WERI-Rb-1 (cell line): Measurements from ENCODE around the gene NHSL1.

Experiments used
- DNase-seq: peaks from one replicate; pipeline ENCODE4 v3.0.0-alpha.2; 2020
- H3K27ac ChIP-seq: fragments of 250-450 bp; sonication (Bioruptor Pico); 2 replicates; pipeline ENCODE4 v1.5.1; 2020; ENCODE audit warnings: mild to moderate bottlenecking, moderate library complexity
- H3K27me3 ChIP-seq: fragments of 250-450 bp; sonication (Bioruptor Pico); 2 replicates; pipeline ENCODE4 v1.5.1; 2021; ENCODE audit warnings: mild to moderate bottlenecking, low read depth, moderate library complexity; ENCODE audit not compliant: insufficient read depth, severe bottlenecking
- H3K36me3 ChIP-seq: fragments of 250-450 bp; sonication (Bioruptor Pico); 2 replicates; pipeline ENCODE4 v1.5.1; 2020; ENCODE audit warnings: mild to moderate bottlenecking, moderate library complexity
- H3K4me3 ChIP-seq: 2 replicates; pipeline ENCODE4 v1.5.1; 2011; ENCODE audit warnings: low read depth, mild to moderate bottlenecking, control low read depth, low read length
- H3K9me3 ChIP-seq: fragments of 250-450 bp; sonication (Bioruptor Pico); 2 replicates; pipeline ENCODE4 v1.5.1; 2021; ENCODE audit warnings: mild to moderate bottlenecking, moderate library complexity; ENCODE audit not compliant: severe bottlenecking
- TF ChIP-seq, protein P1 (sequence below): IDR thresholded peaks from 2 replicates; pipeline ENCODE4 v1.5.1; 2011; ENCODE audit warnings: low read depth, mild to moderate bottlenecking, control low read depth, inconsistent platforms, low read length

Gene NHSL1

DNA sequence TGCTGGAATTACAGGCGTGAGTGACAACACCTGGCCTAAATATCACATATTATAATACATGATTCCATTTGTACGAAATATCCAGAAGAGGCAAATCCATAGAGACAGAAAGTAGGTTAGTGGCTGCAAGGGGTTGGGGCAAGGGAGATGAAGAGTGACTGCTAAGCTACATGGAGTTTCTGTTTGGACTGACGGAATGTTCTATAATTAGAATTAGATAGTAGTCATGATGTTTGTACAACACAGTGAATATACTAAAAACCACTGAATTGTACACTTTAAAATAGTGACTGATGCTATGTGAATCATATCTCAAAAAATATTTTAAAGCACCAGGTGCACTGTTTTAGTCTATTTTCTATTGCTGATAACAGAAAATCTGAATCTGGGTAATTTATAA, 99.0 kb downstream of the NHSL1 start:
- Histone ChIP-seq H3K27me3 (no peaks in the 10 kb centered on the region), H3K9me3 (no peaks in the 10 kb centered on the region), H3K4me3 (no peak overlapping the region), H3K36me3 (no peaks in the 10 kb centered on the region; the same call in 1 of the 2 replicates), H3K27ac (no peak overlapping the region)
- TF ChIP-seq, protein P1, sequence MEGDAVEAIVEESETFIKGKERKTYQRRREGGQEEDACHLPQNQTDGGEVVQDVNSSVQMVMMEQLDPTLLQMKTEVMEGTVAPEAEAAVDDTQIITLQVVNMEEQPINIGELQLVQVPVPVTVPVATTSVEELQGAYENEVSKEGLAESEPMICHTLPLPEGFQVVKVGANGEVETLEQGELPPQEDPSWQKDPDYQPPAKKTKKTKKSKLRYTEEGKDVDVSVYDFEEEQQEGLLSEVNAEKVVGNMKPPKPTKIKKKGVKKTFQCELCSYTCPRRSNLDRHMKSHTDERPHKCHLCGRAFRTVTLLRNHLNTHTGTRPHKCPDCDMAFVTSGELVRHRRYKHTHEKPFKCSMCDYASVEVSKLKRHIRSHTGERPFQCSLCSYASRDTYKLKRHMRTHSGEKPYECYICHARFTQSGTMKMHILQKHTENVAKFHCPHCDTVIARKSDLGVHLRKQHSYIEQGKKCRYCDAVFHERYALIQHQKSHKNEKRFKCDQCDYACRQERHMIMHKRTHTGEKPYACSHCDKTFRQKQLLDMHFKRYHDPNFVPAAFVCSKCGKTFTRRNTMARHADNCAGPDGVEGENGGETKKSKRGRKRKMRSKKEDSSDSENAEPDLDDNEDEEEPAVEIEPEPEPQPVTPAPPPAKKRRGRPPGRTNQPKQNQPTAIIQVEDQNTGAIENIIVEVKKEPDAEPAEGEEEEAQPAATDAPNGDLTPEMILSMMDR = no peak
- DNase-seq = no peak

DNA sequence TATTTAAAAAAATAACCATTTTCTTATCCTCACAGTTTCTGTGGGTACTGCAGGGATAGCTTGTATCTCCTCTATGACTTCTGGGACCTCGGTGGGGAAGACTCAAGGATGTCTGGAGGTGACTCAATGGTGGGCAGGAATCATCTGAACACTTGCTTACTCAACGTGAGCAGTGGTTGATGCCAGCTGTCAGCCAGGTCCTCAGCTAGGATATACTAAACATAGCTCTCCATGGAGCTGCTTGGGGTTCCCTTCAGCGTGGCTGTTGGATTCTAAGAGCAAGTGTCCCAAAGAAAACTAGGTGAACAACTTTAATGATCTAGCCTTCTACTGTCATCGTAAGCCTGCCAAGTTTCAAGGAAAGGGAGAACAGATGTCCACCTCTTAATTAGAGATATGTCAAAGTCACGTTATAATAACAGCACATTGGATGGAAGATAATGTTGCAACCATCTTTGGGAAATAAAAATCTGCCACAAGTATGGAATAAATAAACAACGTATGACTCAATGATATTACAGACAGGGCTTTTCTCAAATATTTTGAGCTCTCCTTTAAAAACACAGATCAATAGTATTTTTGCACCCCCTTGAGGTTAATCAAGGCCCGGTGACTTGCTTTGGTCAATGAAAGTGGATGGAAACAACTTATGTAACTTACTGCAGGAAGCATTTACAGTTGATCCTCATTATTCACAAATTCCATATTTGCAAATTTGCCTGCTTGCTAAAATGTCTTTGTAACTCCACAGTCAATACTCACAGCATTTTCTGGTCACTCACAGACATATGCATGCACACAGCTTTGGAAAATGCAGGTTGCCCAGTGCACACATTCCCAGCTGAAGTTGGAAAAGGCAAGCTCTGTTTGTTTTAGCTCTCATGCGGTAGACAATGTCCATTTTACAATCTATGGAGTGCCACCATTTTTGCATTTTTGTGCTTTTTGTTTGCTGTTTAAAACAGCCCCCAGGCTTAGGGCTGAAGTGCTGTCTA, 101.9 kb downstream of the NHSL1 start:
- H3K9me3 ChIP-seq = no peaks in the 10 kb centered on the region
- H3K27me3 ChIP-seq = no peaks in the 10 kb centered on the region
- H3K4me3 ChIP-seq = no peak overlapping the region
- H3K36me3 ChIP-seq = no peaks in the 10 kb centered on the region
- no peak for DNase-seq
- no peak overlapping the region for H3K27ac ChIP-seq
- TF ChIP-seq, protein P1 = no peak

DNA sequence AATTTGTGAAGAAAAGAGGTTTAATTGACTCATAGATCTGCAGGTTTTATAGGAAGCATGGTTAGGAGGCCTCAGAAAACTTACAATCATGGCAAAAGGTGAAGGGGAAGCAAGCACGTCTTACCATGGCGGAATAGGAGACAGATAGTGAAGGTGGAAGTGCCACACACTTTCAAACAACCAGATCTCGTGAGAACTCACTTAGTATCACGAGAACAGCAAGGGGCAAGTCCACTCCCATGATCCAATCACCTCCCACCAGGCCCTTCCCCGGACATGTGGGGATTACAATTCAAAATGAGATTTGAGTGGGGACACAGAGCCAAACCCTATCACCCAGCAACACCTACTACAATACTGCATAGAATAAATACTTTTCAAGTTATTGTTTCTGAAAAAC, 102.6 kb downstream of the NHSL1 start:
- Histone ChIP-seq H3K4me3 (no peak overlapping the region), H3K36me3 (no peaks in the 10 kb centered on the region), H3K27ac (no peak overlapping the region), H3K27me3 (no peaks in the 10 kb centered on the region), H3K9me3 (no peaks in the 10 kb centered on the region)
- TF ChIP-seq, protein P1 = no peak
- DNase-seq = no peak

DNA sequence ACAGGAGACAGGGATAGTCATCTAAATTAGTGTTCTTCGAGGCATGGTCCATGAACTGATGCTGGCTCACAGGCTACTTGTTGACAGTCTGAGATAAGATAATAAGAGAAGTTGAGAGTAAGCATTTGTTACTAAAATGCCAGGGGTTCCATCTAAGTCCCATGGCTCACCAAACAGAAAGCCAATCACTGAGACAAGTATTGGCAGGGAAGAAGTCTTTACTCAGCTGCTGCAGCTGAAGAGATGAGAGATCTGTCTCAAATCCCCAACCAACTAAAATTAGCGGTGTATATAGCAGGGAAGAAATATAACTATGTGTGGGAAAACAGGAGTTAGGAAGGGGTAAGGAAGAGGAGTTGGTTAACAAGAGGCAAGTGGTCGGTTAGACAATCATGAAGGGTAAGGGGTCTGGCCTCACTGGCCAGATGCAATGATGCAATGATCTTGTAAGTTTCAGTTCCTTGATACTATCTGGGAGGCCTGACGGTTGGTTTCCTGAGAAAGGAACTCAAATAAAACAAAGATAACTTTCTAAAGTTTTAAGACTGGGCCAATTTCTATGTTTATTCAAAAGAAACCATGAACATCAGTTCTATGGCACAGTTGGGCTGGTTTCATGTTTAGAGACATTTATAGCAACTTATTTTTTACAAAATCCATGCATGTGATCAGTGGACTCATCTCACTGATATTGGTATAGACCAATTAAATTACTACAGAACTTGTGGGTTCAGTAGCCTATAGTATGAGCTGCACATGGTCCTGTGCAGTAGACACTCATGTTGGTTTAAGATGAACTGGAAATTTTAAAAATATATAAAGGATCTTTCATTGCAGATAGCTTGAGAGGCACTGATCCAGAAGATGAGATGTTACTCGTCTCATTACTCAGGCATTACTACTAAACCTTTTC, 105.2 kb downstream of the NHSL1 start:
- Histone ChIP-seq H3K9me3 (no peaks in the 10 kb centered on the region), H3K4me3 (no peak overlapping the region), H3K27ac (no peak overlapping the region), H3K27me3 (no peaks in the 10 kb centered on the region), H3K36me3 (no peaks in the 10 kb centered on the region)
- no peak for DNase-seq
- TF ChIP-seq, protein P1 = no peak

DNA sequence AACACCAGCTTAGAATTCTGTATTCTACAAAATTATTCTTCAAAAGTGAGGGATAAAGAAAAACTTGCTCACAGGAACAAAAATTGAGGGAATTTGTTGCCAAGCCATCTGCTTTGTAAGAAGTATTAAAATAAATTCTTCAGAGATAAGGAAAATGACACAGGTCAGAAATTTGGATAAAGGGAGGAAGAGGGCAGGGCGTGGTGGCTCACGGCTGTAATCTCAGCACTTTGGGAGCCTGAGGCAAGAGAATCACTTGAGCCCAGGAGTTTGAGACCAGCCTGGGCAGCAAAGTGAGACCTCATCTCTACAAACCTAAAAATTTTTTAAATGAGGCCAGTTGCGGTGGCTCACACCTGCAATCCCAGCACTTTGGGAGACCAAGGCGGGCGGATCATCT, 109.7 kb downstream of the NHSL1 start:
- H3K27ac ChIP-seq = no peak overlapping the region
- DNase-seq = no peak
- H3K4me3 ChIP-seq = no peak overlapping the region
- no peaks in the 10 kb centered on the region for H3K36me3 ChIP-seq
- H3K9me3 ChIP-seq = no peaks in the 10 kb centered on the region
- no peaks in the 10 kb centered on the region for H3K27me3 ChIP-seq
- TF ChIP-seq, protein P1 = no peak
